Activated CD8-positive, alpha-beta memory T cell treated with anti-CD3 and anti-CD28 coated beads, Interleukin-2, amount 50 U/mL, for 24 hours (primary cell): ENCODE results near the gene ATP5ME.
"Not testable (repeated sequence)": the region's sequence is repeated elsewhere in the genome, so short reads cannot be mapped to it uniquely, and the experiment has no call there.

Experiments
- DNase-seq: peaks from one replicate; pipeline ENCODE4 v3.0.0-alpha.2; 2020; ENCODE audit errors: extremely low read depth

The ATP5ME gene

GRCh38 chr4:669806-670559 lies 4.1 kb downstream of the ATP5ME start:
- DNase-seq: not testable (repeated sequence)

- not testable (repeated sequence) for DNase-seq
These were observed 5.9 kb downstream of the ATP5ME start for GRCh38 chr4:668219-668618.

- no peak for DNase-seq
These were observed 6.5 kb downstream of the ATP5ME start for GRCh38 chr4:667545-667925.

GRCh38 chr4:666822-667544 lies 7.1 kb downstream of the ATP5ME start:
- DNase-seq: no peak

GRCh38 chr4:666436-666810 lies 7.7 kb downstream of the ATP5ME start:
- no peak for DNase-seq

- no peak for DNase-seq
These were observed 8.2 kb downstream of the ATP5ME start for GRCh38 chr4:665751-666435.

- no peak for DNase-seq
These were observed 8.7 kb downstream of the ATP5ME start for GRCh38 chr4:665381-665750.

- no peak for DNase-seq
These were observed 9.3 kb downstream of the ATP5ME start for GRCh38 chr4:664713-665231.

GRCh38 chr4:663438-664428 lies 10.3 kb downstream of the ATP5ME start:
- DNase-seq: peak; percentile 30

GRCh38 chr4:663046-663437 lies 11.0 kb downstream of the ATP5ME start:
- DNase-seq: no peak

- DNase-seq: no peak
These were observed 12.0 kb downstream of the ATP5ME start for GRCh38 chr4:661881-662761.

- DNase-seq: no peak
These were observed 12.8 kb downstream of the ATP5ME start for GRCh38 chr4:661231-661630.

GRCh38 chr4:660401-660800 lies 13.7 kb downstream of the ATP5ME start:
- no peak for DNase-seq

GRCh38 chr4:659851-660250 lies 14.2 kb downstream of the ATP5ME start:
- DNase-seq: no peak

GRCh38 chr4:658681-659667 lies 15.1 kb downstream of the ATP5ME start:
- no peak for DNase-seq

- no peak for DNase-seq
These were observed 16.0 kb downstream of the ATP5ME start for GRCh38 chr4:657834-658667.

GRCh38 chr4:657338-657833 lies 16.7 kb downstream of the ATP5ME start:
- DNase-seq: no peak
